ENCODE data around the gene AATK. TPM values are rescaled to one million over a fixed set of nuclear protein-coding genes. Genes with fewer than 3 reads are reported as not detected.

Gene AATK
- total RNA-seq, 1 donor from 2014 or later = 0.70 TPM

- ATAC-seq = peak; percentile 2
- no peak for DNase-seq (ENCODE audit: low spot score)
These were observed 47.5 kb downstream of the AATK start for GRCh38 chr17:81118308-81119221.

- no peak for DNase-seq (ENCODE audit: low spot score)
- ATAC-seq = no peak
These were observed 48.3 kb downstream of the AATK start for GRCh38 chr17:81117672-81118198.

GRCh38 chr17:81116704-81117103 is 49.3 kb downstream of the AATK start:
- peak; percentile 90 for DNase-seq (ENCODE audit: low spot score)
- peak; percentile 65 for ATAC-seq

- DNase-seq (ENCODE audit: low spot score) (no peak), ATAC-seq (peak; percentile 1)
These were observed 50.1 kb downstream of the AATK start for GRCh38 chr17:81115749-81116464.

GRCh38 chr17:81115219-81115618 is 50.8 kb downstream of the AATK start:
- ATAC-seq (no peak), DNase-seq (ENCODE audit: low spot score) (no peak)

GRCh38 chr17:81114351-81115093 is 51.5 kb downstream of the AATK start:
- DNase-seq (ENCODE audit: low spot score) (peak; percentile 68), ATAC-seq (peak; percentile 20)

GRCh38 chr17:81113158-81113724 is 52.8 kb downstream of the AATK start:
- ATAC-seq (peak; percentile 25), DNase-seq (ENCODE audit: low spot score) (no peak)

- DNase-seq (ENCODE audit: low spot score) (no peak), ATAC-seq (no peak)
These were observed 53.6 kb downstream of the AATK start for GRCh38 chr17:81112450-81112849.

GRCh38 chr17:81111066-81111465 is 55.0 kb downstream of the AATK start:
- ATAC-seq = no peak
- DNase-seq (ENCODE audit: low spot score) = no peak

- no peak for ATAC-seq
- DNase-seq (ENCODE audit: low spot score) = no peak
These were observed 55.5 kb downstream of the AATK start for GRCh38 chr17:81110488-81111040.

- DNase-seq (ENCODE audit: low spot score) (no peak), ATAC-seq (no peak)
These were observed 56.1 kb downstream of the AATK start for GRCh38 chr17:81109957-81110356.

- ATAC-seq = no peak
These were observed 57.8 kb downstream of the AATK start for GRCh38 chr17:81108220-81108619.

GRCh38 chr17:81106716-81107115 is 59.3 kb downstream of the AATK start:
- no peak for ATAC-seq
- no peak for DNase-seq (ENCODE audit: low spot score)

More at GRCh38 chr17:81108220-81108619, 57.8 kb downstream of the AATK start:
- no peak for DNase-seq (ENCODE audit: low spot score)

- DNase-seq (ENCODE audit: low spot score) = no peak
- no peak for ATAC-seq
These were observed 62.6 kb downstream of the AATK start for GRCh38 chr17:81103379-81103778.

- no peak for ATAC-seq
- no peak for DNase-seq (ENCODE audit: low spot score)
These were observed 63.2 kb downstream of the AATK start for GRCh38 chr17:81102869-81103268.

- ATAC-seq = peak; percentile 0
- DNase-seq (ENCODE audit: low spot score) = no peak
These were observed 63.7 kb downstream of the AATK start for GRCh38 chr17:81102352-81102751.

- ATAC-seq = peak; percentile 86
- DNase-seq (ENCODE audit: low spot score) = peak; percentile 93
These were observed 64.3 kb downstream of the AATK start for GRCh38 chr17:81101614-81102306.

- DNase-seq (ENCODE audit: low spot score) = no peak
- no peak for ATAC-seq
These were observed 65.4 kb downstream of the AATK start for GRCh38 chr17:81100668-81101067.

- ATAC-seq = no peak
- DNase-seq (ENCODE audit: low spot score) = no peak
These were observed 66.1 kb downstream of the AATK start for GRCh38 chr17:81099888-81100287.

- ATAC-seq (peak; percentile 8), DNase-seq (ENCODE audit: low spot score) (no peak)
These were observed 68.1 kb downstream of the AATK start for GRCh38 chr17:81097943-81098308.
